Peyer's patch (tissue), 4 donors: ENCODE data around the gene EFCAB8. TPM values are rescaled to one million over a fixed set of nuclear protein-coding genes. Genes with fewer than 3 reads are reported as not detected.
A peak's percentile ranks its signal among the peaks of the same experiment; 100 is the strongest.
"Not testable (repeated sequence)": the region's sequence is repeated elsewhere in the genome, so short reads cannot be mapped to it uniquely, and the experiment has no call there.

Experiments
- DNase-seq, 3 donors: peaks; one replicate each; pipeline ENCODE4 v3.0.0-alpha.2; 2017 to 2019
- H3K27ac ChIP-seq, 4 donors: fragments of 200-600 bp; sonication (generic); one replicate each; pipeline ENCODE4 v1.5.1; 2016 to 2019
- H3K27me3 ChIP-seq, 2 donors: fragments of 200-600 bp; sonication (generic); one replicate each; pipeline ENCODE4 v1.5.1; 2019
- H3K36me3 ChIP-seq, 3 donors: fragments of 200-600 bp; sonication (generic); one replicate each; pipeline ENCODE4 v1.5.1; 2016 to 2019
- H3K4me1 ChIP-seq, 4 donors: fragments of 200-600 bp; sonication (generic); one replicate each; pipeline ENCODE4 v1.5.1; 2016 to 2019
- H3K4me3 ChIP-seq, 4 donors: fragments of 200-600 bp; sonication (generic); 1 replicate in 3 of 4; 2 replicates in 1 of 4; pipeline ENCODE4 v1.5.1; 2016 to 2019; ENCODE audit warnings: mild to moderate bottlenecking in 1 of 4
- H3K9me3 ChIP-seq, 4 donors: fragments of 200-600 bp; sonication (generic); one replicate each; pipeline ENCODE4 v1.5.1; 2016 to 2019; ENCODE audit warnings: mild to moderate bottlenecking in 1 of 4
- POLR2A ChIP-seq, 2 donors: fragments of 450-650 bp; IDR thresholded peaks; one replicate each; pipeline ENCODE4 v1.5.1; 2017; ENCODE audit warnings: antibody characterized with exemption in 2 of 2, mild to moderate bottlenecking in 2 of 2, moderate library complexity in 2 of 2
- total RNA-seq, 4 donors: library from RNA; depleted of rRNA; stranded (reverse); fragments of >200 nt; gene quantifications; one replicate each; pipeline ENCODE4 v1.1.0, GENCODE V29; 2016
- TF ChIP-seq, protein P1 (sequence below), 6 experiments: fragments of 450-650 bp in 4 of 6; fragments of 200-600 bp in 2 of 6; sonication (generic) in 1 of 6; IDR thresholded peaks; one replicate each; pipeline ENCODE4 v1.5.1; 2017 to 2019; ENCODE audit warnings: antibody characterized with exemption in 6 of 6, mild to moderate bottlenecking in 3 of 6, moderate library complexity in 1 of 6

The EFCAB8 gene
- total RNA-seq, 4 donors from 2014 or later: 0.83 TPM; not detected in 3

DNA sequence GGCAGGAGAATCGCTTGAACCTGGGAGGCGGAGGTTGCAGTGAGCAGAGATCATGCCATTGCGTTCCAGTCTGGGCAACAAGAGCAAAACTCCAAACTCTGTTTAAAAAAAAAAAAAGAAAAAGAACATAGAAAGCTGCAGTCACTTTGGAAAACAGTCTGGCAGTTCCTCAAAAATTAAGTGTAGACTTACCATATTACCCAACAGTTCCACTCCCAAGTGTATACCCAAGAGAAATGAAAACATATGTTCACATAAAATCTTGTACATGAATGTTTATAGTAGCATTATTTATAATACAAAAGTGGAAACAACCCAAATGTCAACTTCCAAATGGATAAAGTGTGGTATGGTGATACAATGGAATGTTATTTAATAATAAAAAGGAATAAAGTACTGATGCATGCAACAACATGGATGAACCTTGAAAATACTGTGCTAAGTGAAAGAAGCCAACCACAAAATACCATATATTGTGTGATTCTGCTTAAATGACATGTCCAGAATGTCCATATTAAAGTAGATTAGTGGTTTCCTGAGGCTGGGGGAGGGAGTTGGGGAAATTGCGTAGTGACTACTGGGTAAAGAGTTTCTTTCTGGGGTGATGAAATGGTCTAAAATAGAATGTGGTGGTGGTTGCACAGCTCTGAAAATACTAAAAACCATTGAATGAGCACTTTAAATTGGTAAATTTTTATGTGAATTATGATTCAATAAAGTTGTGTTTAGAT lies 82.6 kb downstream of the EFCAB8 start:
- no peaks in the 10 kb centered on the region for H3K27me3 ChIP-seq
- H3K9me3 ChIP-seq: no peaks in the 10 kb centered on the region
- no peaks in the 10 kb centered on the region for H3K36me3 ChIP-seq
- no peaks in the 10 kb centered on the region for H3K4me1 ChIP-seq
- DNase-seq: no peak
- no peak overlapping the region for H3K27ac ChIP-seq
- H3K4me3 ChIP-seq: no peak overlapping the region
- no peak for TF ChIP-seq POLR2A (IDR thresholded peaks at IDR 0.05)
- TF ChIP-seq, protein P1, sequence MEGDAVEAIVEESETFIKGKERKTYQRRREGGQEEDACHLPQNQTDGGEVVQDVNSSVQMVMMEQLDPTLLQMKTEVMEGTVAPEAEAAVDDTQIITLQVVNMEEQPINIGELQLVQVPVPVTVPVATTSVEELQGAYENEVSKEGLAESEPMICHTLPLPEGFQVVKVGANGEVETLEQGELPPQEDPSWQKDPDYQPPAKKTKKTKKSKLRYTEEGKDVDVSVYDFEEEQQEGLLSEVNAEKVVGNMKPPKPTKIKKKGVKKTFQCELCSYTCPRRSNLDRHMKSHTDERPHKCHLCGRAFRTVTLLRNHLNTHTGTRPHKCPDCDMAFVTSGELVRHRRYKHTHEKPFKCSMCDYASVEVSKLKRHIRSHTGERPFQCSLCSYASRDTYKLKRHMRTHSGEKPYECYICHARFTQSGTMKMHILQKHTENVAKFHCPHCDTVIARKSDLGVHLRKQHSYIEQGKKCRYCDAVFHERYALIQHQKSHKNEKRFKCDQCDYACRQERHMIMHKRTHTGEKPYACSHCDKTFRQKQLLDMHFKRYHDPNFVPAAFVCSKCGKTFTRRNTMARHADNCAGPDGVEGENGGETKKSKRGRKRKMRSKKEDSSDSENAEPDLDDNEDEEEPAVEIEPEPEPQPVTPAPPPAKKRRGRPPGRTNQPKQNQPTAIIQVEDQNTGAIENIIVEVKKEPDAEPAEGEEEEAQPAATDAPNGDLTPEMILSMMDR (IDR thresholded peaks at IDR 0.05): no peak

DNA sequence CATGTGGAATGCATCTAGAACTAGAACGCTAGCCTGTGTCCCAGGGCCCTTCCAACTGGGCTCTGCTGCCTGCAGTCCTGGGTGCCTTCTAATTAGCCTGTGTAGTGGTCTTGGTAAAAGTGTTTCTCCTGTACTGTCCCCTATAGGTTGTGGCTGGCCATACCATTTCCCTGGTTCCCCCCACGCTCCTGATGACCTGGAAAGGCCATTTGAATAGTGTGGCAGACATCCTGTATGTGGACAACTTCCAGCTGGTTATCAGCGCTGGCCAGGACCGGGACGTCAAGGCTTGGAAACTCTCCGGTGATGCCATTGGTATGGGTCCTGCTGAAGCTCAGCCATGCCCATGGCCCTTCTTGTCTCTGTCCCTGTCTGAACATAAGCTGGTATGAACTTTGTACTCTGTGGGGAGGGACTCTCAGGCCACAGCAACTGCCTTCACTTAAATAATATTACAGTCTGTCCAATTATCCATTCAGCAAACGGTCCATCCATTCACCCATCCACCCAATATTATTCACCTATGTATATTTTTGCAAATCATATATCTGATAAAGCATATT lies 84.8 kb downstream of the EFCAB8 start:
- Histone ChIP-seq H3K36me3 (no peaks in the 10 kb centered on the region), H3K9me3 (no peaks in the 10 kb centered on the region), H3K27ac (no peak overlapping the region), H3K4me3 (no peak overlapping the region), H3K4me1 (no peaks in the 10 kb centered on the region), H3K27me3 (no peaks in the 10 kb centered on the region)
- no peak for DNase-seq
- TF ChIP-seq, protein P1 (IDR thresholded peaks at IDR 0.05): no peak
- TF ChIP-seq POLR2A (IDR thresholded peaks at IDR 0.05): no peak

DNA sequence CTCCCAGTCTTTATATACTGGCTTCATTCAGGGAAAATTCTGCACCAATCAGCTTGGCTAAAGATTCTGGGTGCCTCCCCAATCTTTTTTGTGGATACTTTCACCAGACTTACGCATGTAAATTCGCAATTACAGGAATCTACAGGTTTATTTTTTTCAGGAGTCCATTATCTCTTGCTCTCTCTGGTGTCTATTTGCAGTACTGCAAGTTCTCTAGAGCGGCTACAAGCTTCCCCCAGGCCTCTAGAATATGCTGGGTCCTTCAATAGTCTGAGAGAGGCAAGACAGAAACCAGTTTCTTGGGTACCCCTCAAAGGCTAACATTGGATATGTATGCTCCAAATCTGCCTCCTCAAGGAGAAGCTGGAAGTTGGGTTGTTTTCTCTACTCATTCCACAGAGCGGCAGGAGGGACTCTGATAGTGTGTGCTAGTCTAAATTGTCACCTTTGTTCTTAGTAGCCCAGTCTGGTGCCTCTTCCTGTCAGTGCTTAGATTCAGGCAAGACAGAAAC lies 87.0 kb downstream of the EFCAB8 start:
- DNase-seq: no peak
- no peaks in the 10 kb centered on the region for H3K36me3 ChIP-seq
- H3K27ac ChIP-seq: peak overlapping the region in 1 of 4 donors; percentile 3
- no peak overlapping the region for H3K4me3 ChIP-seq
- H3K9me3 ChIP-seq: no peaks in the 10 kb centered on the region
- no peak for TF ChIP-seq POLR2A (IDR thresholded peaks at IDR 0.05)
- TF ChIP-seq, protein P1 (IDR thresholded peaks at IDR 0.05): peak in 4 of 6 experiments; percentile 26 to 41 (median 40)
- no peaks in the 10 kb centered on the region for H3K4me1 ChIP-seq
- no peaks in the 10 kb centered on the region for H3K27me3 ChIP-seq

DNA sequence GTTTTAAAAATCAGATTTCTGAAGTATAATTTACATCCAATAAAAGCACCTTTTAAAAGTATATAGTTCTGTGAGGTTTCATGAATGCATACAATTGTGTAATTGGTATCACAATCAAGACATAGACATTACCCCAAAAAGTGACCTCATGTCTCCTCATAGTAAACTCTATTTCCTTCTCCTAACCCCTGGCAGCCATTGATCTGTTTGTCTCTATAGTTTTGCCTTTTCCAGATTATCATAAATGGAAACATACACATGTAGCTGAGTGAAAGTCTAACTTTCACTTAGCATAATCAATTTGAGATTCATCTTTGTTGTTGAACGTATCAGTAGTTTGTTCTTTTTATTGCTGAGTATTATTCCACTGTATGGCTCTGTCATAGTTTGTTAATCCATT lies 87.9 kb downstream of the EFCAB8 start:
- Histone ChIP-seq H3K9me3 (no peaks in the 10 kb centered on the region), H3K4me3 (no peak overlapping the region), H3K27ac (no peak overlapping the region), H3K4me1 (no peaks in the 10 kb centered on the region), H3K27me3 (no peaks in the 10 kb centered on the region), H3K36me3 (no peaks in the 10 kb centered on the region)
- TF ChIP-seq POLR2A (IDR thresholded peaks at IDR 0.05): no peak
- TF ChIP-seq, protein P1 (IDR thresholded peaks at IDR 0.05): no peak
- DNase-seq: no peak

DNA sequence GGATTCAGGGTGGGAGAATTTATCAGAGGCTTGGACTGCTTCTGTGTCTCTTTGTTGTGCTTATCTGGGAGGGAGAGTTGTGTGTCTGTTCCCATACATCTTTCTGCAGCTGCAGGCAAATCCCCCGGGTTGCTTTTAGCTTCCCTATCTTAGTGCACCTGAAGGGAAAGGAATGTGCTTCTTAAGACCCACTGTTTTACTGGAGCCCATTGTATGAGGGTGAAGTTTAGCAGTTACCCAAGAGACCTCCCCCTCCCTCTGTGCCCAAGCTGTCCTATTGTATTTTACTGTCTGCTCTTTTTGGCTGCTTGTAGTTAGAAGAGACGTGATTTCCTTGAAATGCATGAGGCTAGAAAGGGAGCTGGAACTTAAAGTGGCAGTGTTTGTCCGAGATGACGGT lies 91.8 kb downstream of the EFCAB8 start:
- not testable (repeated sequence) for H3K27ac ChIP-seq, H3K9me3 ChIP-seq, DNase-seq, H3K36me3 ChIP-seq, H3K4me1 ChIP-seq, H3K4me3 ChIP-seq, H3K27me3 ChIP-seq

DNA sequence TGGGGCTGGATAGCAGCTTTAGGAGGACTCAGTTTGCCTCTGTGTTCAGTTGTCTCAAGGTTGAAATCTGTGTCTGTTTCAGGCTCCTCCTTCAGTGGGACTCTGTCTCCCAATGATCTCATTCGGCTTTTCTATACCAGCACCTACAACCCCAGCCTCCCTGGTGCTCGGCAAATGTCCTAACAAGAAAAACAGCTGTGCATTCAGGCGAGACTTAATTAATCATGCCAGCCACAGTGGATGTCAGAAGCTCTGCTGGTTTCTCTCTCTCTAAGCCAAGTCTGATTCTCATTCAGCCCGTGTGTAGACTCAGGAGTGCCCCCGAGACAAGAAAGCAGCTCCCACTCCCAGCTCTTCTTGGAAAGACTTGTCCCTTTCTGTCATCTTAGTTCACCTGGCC lies 98.7 kb downstream of the EFCAB8 start:
- TF ChIP-seq POLR2A (IDR thresholded peaks at IDR 0.05): no peak
- TF ChIP-seq, protein P1 (IDR thresholded peaks at IDR 0.05): no peak
- Histone ChIP-seq H3K27me3 (no peaks in the 10 kb centered on the region), H3K4me1 (no peaks in the 10 kb centered on the region), H3K27ac (no peak overlapping the region), H3K4me3 (no peak overlapping the region), H3K9me3 (peaks cover 0 to 6% (median 1%) of the 10 kb centered on the region in 4 donors), H3K36me3 (no peaks in the 10 kb centered on the region)
- no peak for DNase-seq
